NCI-H2227 (cell line): ENCODE measurements around the gene GSK3A.

ENCODE experiments used
- DNase-seq: peaks from one replicate; lab custom pipeline; 2025; ENCODE audit not compliant: unreplicated experiment; lab: John Stamatoyannopoulos, UW

GSK3A gene

DNA sequence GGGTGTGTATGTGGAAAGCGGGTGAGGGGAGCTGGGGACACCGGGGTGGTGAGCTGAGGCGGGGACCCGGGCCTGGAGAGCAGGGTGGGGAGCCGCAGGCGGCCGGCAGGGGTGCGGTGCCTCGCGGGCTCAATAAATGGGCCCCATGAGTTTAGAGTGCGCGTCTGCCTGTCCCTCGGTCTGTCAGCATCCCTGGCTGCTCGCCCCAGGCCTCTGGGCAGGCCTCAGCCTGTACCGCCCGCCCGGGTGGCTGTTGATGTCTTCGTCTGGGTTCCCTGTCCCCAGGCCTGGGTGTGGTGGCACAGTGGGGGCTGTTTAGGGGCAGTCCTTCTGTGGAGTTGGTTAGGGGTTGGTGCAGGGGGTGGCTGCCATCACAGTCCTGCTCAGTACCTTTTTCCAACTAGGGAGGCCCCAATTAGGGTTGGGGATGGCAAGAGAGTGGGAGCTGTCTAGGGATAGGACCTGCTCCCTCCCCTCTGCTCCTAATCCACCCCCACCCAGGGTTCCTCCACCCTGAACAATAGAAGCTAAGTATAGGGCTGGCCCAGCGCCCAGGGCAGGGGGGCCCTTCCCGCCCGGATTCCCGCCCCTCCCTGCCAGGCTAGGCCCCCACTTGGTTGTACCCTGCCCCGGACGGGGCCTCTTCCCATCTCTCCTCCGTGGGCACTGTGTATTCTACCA, 38.9 kb upstream of the GSK3A start:
- peak; percentile 87 for DNase-seq

DNA sequence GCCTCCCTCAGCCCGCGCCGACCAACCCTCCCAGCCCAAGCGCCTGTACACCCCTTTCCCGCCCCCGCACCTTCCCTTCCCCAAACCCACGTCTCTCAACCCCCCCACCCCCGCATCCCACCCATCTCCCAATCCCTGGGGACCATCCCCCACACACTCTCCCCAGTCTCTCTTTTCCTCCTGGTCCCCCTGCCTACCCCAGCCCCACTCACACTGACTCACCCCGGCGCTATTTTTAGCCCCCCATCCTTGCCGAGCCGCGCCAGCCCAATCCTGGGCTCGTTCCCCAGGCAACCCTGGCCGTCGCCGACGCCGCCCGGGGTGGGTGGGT, 38.4 kb upstream of the GSK3A start:
- peak; percentile 91 for DNase-seq

DNA sequence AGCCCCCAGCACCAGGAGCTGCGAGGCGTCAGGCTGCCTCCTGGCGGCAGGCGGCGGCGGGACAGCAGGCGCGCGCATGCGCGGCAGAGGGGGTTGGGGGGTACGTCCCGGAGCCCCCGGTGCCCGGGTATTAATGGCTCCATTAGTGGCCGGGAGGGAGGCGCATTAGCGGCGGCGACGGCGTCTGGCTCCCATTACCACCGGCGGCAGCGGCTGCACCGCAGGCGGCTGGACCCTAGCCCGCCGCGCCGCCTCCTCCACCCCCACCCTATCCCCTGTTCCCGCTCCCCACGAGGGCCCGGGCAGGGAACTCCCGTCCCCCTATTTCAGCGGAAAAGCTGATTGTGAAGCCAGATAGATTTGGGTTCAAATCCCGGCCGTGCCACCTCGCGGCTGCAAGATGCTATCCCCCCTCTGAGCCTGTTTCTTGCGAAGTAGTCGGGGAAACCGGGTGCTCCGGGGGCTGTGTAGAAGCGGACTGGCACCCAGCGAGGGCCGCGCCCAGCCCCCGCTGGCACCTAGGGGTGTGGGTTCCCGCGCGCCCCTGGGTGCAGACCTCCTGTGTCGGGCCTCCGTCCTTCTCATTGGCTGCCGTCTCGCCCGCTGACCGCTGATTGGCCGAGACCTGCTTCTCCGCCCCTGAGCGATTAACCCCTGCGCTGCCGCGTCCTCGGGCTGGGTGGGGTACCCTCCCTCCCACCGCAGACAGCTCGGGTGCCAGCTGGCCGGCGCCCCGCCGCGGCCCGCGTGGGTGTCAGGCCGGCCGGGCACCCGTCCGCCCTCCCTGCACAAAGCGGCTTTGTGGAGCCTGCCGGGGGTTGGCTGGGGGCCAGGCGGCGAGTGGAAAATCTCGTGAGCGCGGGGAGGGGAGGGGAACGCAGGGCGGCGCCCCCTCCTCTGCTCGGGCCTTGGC, 37.8 kb upstream of the GSK3A start:
- peak; percentile 98 for DNase-seq

DNA sequence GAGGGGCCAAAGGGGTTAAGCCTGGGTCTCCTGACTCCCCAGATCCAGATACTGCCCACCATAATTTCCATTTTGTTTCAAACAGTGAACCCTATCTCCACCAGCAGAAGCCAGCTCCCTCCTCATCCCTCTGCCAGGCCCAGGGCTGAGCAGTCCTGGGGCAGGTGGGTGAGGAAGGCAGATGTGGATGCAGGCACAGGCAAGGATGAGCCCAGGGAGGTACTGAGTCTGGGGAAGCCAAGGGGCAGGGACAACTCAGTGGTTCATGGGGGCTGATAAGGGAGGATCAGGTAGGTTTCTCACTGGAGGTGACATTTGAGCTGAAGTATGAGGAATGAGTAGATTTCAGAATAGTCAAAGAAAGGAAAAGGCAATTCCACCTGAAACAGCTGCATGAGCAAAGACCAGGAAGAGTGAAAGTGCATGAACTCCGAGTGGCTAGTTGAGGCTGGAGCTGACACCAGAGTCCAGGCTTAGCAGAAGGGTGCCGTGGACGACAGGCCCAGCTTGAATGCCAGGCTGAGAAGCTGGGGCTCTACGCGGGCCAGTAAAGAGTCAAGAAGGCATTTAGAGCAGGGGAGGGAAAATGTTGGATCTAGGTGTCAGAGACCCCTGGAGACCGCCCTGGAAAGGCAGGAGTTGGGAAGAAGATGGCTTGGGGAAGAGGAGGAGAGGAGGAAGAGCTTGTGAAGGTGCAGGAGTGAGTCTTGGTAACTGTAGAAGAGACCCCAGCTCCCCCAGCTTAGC, 36.9 kb upstream of the GSK3A start:
- no peak for DNase-seq

DNA sequence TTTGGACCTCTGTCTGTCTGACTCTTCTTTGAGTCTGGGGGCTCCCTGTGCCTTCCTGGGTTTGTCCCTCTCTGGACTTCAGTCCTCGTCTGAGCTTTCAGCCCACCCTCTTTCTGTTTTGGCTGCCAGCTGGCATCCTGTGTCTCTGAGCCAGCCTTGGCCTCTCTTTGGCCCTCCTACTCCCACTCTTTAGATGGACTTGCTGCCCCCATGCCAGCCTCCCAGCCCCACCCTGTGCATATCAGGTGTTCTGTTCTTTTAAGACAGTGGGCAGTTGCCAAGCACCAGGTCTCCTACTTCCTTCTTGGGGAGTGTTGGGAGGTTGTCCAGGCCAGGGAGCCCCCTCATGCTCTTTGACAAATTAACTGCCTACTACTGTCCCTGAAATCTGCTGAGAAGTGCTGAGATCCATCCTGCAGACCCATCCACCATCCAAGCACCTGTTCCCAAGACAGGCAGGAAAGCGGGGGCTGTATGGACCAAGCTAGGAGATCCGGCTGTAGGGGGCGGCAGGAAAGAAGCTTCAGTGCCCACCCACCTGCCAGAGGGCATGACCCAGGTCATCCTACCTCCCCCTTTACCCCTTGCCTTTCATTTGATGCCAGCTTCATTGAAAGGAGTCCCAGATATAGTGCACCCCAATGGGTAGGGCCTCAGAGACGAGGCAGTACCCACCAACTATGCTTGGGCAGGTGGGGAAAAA, 36.2 kb upstream of the GSK3A start:
- no peak for DNase-seq

DNA sequence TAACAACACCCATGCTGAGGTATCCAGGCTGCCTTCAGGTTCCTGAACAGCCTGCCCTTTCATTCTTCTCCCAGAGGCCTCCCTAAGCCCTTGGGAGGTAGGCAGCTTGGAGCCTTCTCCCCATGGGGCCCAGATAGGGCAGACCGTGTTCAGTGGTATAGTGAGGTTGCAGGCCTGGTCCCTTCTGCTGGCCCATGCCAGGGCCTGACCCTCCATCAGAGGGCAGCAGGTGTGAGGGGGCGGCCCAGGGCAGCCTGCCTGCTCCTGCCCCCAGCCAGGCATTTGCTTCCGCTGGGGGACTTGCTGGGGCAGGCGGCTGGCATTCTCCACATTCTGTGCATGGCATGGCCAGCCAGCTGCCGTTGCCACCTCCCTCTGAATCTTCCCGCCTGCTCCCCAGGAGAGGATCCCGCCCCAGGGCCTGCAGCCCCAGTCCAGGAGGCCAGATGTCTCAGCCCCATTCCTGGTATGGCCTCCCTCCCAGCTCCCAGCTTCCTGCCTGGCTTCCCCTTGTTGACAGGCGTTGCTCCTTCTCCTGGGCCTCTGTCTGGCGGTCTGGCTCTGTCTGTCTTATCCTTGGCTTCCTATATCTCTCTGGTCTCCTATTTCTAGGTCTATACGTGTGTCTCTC, 35.5 kb upstream of the GSK3A start:
- DNase-seq = no peak

DNA sequence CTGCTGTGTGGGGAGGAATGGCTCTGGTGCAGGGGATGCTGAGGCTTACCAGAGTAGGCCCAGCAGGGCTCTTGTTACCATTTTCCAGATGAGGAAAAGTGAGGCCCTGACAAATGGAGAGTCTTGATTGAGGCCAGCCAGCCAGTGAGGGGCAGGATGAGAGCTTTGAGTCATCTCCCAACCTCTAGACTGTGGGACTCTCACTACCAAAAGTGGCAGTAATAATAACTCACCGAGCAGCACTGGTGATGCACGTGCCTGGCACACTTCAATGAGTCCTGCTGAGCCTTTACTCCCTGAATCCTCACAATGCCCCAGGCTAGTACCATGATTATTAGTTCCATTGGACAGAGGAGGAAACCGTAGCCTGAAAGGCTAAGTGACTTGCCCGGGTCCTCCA, 34.4 kb upstream of the GSK3A start:
- no peak for DNase-seq

DNA sequence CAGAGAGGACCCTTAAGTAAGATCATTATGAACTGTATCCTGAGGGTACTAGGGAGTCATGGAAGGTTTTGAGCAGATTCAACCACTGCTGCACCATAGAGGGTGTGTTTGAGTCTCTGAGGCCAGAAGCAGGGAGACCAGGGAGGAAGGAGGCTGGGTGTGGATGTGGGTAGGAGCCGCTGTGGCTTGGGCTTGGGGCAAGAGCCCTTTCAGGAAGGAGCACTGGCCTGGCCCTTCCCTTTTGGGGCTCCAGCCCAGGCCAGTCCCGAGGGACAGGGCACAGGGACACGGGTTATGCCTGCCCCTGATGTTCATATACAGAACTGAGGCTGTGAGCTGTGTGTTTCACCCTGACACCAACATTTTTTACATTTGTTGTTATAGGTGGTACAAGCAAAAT, 33.9 kb upstream of the GSK3A start:
- DNase-seq = no peak

DNA sequence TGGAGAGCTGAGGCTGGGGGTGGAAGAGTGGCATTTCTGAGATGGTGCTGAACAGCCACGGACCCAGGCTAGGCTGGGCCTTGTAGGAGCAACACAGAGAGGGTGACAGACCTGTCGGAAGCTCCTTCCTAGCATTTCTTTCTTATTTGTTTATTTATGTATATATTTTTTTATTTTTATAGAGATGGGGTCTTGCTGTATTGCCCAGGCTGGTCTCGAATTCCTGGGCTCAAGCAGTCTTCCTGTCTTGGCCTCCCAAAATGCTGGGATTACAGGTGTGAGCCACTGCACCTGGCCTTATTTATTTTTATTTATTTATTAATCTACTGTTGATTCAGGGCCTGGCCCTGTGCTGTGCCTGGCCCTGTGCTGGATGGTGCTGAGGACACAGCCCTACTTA, 33.1 kb upstream of the GSK3A start:
- no peak for DNase-seq

DNA sequence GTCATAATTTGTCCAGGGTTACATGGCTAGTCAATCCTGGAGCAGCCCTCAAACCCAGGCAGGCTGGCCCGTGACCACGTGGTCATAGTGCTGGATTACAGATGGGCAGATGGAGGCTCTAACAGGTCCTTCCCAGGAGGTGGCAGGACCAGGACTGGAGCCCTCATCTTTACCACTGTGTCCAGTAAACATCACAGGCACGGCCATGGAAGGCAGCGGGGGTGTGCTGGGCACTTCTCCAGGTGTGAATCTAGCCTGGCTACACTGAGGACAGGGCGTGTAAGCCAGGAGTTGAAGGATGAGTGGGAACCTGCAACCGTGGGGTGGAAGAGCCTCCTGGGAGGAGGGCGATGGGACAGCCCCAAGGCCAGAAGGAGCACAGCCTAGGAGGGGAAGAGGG, 32.7 kb upstream of the GSK3A start:
- no peak for DNase-seq

DNA sequence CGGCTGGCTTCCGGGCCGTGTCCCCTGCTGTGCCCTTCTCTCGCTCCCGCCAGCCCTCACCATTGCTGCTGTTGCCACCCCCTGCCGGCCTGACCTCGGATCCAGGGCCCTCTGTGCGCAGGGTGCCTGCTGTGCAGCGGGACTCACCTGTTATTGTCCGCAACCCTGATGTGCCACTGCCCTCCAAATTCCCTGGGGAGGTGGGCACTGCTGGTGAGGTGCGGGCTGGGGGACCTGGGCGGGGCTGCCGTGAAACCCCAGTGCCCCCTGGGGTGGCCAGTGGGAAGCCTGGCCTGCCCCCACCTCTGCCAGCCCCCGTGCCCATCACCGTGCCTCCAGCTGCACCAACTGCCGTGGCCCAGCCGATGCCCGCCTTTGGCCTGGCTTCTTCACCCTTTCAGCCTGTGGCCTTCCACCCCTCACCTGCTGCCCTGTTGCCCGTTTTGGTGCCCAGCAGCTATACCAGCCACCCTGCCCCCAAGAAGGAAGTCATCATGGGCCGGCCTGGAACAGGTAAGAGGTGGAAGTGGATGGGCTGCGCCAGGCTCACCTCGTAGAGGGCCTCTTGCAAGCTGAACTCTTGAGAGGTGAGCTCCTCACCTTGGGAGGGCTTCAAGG, 31.8 kb upstream of the GSK3A start:
- DNase-seq = no peak

DNA sequence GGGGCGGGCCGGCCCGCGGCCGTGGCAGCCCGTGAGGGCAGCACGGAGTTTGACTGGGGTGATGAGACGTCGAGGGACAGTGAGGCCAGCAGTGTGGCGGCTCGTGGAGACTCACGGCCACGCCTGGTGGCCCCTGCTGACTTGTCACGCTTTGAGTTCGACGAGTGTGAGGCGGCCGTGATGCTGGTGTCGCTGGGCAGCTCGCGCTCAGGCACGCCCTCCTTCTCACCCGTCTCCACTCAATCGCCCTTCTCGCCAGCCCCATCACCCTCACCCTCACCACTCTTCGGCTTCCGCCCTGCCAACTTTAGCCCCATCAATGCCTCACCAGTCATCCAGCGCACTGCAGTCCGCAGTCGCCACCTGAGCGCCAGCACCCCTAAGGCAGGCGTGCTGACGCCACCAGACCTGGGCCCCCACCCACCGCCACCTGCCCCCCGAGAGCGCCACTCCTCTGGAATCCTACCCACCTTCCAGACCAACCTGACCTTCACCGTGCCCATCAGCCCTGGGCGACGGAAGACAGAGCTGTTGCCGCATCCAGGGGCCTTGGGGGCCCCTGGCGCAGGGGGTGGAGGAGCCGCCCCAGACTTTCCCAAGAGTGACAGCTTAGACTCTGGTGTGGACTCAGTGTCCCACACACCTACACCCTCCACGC, 31.1 kb upstream of the GSK3A start:
- DNase-seq = no peak

DNA sequence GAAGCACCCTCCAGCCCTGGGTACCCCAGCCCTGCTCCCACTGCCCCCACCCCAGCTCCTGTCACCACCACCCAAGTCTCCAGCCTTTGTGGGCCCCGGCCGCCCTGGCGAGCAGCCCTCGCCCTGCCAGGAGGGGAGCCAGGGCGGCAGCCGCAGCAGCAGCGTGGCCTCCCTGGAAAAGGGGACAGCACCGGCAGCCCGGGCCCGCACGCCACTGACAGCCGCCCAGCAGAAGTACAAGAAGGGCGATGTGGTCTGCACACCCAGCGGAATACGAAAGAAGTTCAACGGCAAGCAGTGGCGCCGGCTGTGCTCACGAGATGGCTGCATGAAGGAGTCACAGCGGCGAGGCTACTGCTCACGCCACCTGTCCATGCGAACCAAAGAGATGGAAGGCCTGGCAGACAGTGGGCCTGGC, 30.6 kb upstream of the GSK3A start:
- no peak for DNase-seq

DNA sequence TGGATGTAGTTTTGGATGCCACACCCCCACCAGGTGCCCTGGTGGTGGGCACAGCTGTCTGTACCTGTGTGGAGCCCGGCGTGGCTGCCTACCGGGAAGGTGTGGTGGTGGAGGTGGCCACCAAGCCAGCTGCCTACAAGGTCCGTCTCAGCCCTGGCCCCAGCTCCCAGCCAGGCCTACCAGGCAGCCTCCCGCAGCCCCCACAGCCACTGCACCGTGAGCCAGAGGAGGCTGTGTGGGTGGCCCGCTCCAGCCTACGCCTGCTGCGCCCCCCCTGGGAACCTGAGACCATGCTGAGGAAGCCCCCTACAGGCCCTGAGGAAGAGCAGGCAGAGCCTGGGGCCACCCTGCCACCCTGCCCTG, 30.1 kb upstream of the GSK3A start:
- DNase-seq = no peak

DNA sequence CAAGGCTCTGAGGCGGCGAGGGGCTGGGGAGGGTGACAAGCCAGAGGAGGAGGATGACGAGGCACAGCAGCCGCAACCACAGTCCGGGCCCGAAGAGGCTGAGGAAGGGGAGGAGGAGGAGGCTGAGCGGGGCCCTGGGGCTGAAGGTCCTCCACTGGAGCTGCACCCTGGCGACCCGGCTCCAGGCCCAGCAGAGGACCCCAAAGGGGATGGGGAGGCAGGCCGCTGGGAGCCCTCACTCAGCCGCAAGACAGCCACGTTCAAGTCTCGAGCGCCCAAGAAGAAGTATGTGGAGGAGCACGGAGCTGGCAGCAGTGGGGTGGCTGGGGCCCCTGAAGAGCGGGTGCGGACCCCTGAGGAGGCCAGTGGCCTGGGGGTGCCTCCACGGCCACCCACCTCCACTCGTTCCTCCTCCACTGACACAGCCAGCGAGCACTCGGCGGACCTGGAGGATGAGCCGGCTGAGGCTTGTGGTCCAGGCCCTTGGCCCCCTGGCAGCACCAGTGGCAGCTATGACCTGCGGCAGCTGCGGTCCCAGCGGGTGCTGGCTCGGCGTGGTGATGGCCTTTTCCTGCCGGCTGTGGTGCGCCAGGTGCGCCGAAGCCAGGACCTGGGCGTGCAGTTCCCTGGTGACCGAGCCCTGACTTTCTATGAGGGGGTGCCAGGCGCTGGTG, 29.6 kb upstream of the GSK3A start:
- no peak for DNase-seq

DNA sequence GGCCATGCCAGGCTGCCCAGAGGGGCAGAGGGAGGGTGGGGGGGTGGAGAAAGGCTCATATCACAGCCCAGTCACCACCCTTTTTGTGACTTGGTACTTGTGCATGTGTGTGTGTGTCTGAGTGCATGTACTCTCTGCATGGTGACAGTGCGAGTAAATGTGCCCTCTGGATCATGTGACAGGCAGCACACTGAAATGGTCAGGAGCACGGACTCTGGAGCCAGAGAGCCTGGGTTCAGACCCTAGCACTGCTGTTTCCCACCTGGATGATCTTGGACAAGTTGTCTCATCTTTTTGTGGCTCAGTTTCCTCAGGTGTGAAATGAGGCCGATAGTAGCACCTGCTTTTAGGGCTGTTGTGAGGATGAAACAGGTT, 28.6 kb upstream of the GSK3A start:
- DNase-seq = no peak

DNA sequence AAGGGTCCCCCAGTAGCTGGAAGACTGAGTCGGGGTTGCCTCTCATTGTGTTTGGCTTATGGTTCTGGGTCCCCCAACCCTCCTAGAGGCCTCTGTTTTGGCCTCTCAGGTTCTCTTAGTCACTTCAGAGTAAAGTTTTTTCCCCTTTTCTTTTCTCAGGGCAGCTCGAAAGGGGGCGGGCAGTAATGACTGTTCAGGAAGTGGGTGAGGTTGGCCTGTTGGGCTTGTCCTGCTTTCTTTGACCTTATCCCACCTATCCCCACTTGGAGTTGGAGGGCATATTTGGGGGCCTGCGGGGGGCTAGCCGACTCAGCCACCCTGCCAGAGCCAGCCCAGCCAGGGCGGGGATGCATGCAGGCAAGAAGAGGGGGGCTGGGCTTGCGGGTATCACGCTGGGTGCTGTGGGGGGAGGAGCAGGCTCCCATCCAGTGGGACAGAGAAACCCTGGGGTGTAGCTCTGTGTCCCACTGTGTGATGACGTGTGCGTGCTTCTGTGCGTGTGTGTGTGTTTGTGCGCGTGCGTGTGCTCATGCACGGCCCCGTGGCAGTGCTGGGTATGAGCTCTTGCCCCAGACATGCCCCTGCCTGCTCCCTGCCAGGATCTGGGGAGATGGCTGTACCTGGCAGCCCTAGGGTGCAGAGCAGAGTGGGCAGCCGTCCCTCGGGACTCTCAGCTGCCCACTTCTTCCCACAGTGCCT, 28.1 kb upstream of the GSK3A start:
- peak; percentile 53 for DNase-seq

DNA sequence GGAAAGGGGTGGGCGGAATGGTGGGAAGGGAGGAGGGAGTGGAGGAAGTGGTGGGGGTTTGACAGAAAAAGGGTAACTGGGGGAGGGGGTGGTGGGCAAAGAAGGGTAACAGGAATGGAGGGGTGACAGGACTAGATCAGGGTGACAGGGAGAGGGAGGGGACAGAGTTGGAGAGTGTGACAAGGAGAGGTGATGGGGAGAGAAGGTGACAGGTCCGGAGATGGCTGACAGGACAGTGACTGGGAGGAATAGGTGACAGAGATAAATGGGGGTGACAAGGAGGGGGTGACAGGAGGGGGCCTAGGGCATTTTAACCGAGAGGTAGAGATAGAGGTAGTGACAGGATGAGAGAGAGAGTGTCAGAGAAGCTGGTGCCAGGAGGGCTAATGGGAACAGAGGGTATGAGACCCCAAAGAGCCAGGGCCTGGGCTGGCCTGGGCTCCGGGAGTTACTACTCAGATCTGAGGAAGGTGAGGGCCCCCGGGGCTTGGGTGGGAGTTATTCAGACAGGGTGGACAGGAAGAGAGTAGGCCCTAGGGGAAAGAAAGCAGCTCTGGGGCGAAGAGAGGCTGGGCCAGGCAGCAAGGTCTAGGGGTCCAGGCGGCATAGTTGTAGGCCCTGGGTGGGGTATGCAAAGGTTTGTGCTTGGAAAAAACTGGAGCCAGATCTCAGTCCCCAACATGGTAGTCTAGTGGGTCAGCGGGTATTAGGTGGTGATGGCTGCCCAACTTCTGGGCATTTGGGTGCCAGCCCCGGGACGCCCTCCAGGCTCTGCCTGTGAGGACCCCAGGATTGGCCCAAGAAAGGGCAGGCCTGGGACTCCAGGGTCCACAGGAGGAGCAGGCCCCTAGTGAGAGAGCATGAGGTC, 27.3 kb upstream of the GSK3A start:
- no peak for DNase-seq
